CD4-positive, alpha-beta T cell (primary cell): ENCODE results near the gene SHANK1. TPM values are rescaled to one million over a fixed set of nuclear protein-coding genes. Genes with fewer than 3 reads are reported as not detected.

Experiments used
- ATAC-seq: fragments of 200-7000 bp; cut with Tn5 transposase; one replicate; pipeline ENCODE4 v1.10.0; 2022; ENCODE audit warnings: mild to moderate bottlenecking; ENCODE audit not compliant: poor library complexity
- CTCF ChIA-PET: fragments of 350-600 bp; sonication (Branson Sonifier 250); formaldehyde crosslinking; loops from one replicate; lab custom pipeline; 2021; ENCODE audit warnings: antibody characterized with exemption, inconsistent platforms; lab: Charles Lee
- POLR2A ChIA-PET: fragments of 350-600 bp; sonication (Branson Sonifier 250); formaldehyde crosslinking; loops from one replicate; lab custom pipeline; 2021; ENCODE audit warnings: antibody characterized with exemption, inconsistent platforms; lab: Charles Lee
- DNase-seq, 14 experiments: peaks; one replicate each; pipeline ENCODE4 v3.0.0-alpha.2; 2013 to 2020; ENCODE audit warnings: mixed read lengths in 2 of 14
- H3K27ac ChIP-seq, 2 donors: one replicate each; pipeline versions ENCODE4 v1.5.1 to v1.7.0; 2013; ENCODE audit warnings: low read length in 2 of 2, low read depth in 1 of 2, mild to moderate bottlenecking in 1 of 2
- H3K27me3 ChIP-seq, 2 experiments: 1 replicate in 1 of 2; 2 replicates in 1 of 2; pipeline versions ENCODE4 v1.6.1 to v1.7.0; 2013; ENCODE audit warnings: low read length in 2 of 2, control low read depth in 1 of 2, mild to moderate bottlenecking in 1 of 2, moderate library complexity in 1 of 2; ENCODE audit not compliant: insufficient read depth in 2 of 2, control insufficient read depth in 1 of 2
- H3K36me3 ChIP-seq: one replicate; pipeline ENCODE4 v1.6.1; 2013; ENCODE audit warnings: low read length, control low read depth; ENCODE audit not compliant: insufficient read depth
- H3K4me1 ChIP-seq: one replicate; pipeline ENCODE4 v1.6.1; 2013; ENCODE audit warnings: low read length, control low read depth; ENCODE audit not compliant: insufficient read depth
- H3K4me3 ChIP-seq: one replicate; pipeline ENCODE4 v1.5.1; 2013; ENCODE audit warnings: mild to moderate bottlenecking, low read length, moderate library complexity
- H3K9me3 ChIP-seq, 2 experiments: 1 replicate in 1 of 2; 2 replicates in 1 of 2; pipeline versions ENCODE4 v1.6.1 to v1.7.0; 2013; ENCODE audit warnings: low read length in 2 of 2, mild to moderate bottlenecking in 2 of 2, control low read depth in 1 of 2, moderate library complexity in 1 of 2; ENCODE audit not compliant: control insufficient read depth in 1 of 2, insufficient read depth in 1 of 2
- H3K27ac Mint-ChIP-seq: one replicate; pipeline ENCODE4 v1.8.0; 2020; ENCODE audit warnings: mixed read lengths
- H3K27me3 Mint-ChIP-seq: one replicate; pipeline ENCODE4 v1.8.0; 2021; ENCODE audit warnings: mixed read lengths
- H3K36me3 Mint-ChIP-seq: one replicate; pipeline ENCODE4 v1.8.0; 2021; ENCODE audit warnings: low read depth, mixed read lengths
- H3K4me1 Mint-ChIP-seq: one replicate; pipeline ENCODE4 v1.8.0; 2021; ENCODE audit warnings: low read depth, mixed read lengths
- H3K4me3 Mint-ChIP-seq: one replicate; pipeline ENCODE4 v1.8.0; 2020; ENCODE audit warnings: mild to moderate bottlenecking, mixed read lengths
- H3K9me3 Mint-ChIP-seq: one replicate; pipeline ENCODE4 v1.8.0; 2020; ENCODE audit warnings: mixed read lengths
- intact Hi-C, 2 experiments: fragments of 100-400 bp; cut with DNase I in 1 of 2; cut with micrococcal nuclease in 1 of 2; formaldehyde crosslinking; loops; one replicate each; pipeline versions ENCODE4 v1.15.1 to v1.9.0; 2023 to 2025; cut with DNase I, micrococcal nuclease
- total RNA-seq, 174 experiments: library from RNA in 2 of 174; stranded (reverse) in 2 of 174; gene quantifications; one replicate each; pipeline ENCODE4 v1.2.3 and lab custom pipeline; 2021 to 2026
- TF ChIP-seq, protein P1 (sequence below): fragments of 200-600 bp; IDR thresholded peaks from one replicate; pipeline ENCODE4 v1.8.0; 2022; ENCODE audit warnings: antibody characterized with exemption, mild to moderate bottlenecking

Gene SHANK1
- total RNA-seq, 2 experiments from 2014 or later: not detected

DNA sequence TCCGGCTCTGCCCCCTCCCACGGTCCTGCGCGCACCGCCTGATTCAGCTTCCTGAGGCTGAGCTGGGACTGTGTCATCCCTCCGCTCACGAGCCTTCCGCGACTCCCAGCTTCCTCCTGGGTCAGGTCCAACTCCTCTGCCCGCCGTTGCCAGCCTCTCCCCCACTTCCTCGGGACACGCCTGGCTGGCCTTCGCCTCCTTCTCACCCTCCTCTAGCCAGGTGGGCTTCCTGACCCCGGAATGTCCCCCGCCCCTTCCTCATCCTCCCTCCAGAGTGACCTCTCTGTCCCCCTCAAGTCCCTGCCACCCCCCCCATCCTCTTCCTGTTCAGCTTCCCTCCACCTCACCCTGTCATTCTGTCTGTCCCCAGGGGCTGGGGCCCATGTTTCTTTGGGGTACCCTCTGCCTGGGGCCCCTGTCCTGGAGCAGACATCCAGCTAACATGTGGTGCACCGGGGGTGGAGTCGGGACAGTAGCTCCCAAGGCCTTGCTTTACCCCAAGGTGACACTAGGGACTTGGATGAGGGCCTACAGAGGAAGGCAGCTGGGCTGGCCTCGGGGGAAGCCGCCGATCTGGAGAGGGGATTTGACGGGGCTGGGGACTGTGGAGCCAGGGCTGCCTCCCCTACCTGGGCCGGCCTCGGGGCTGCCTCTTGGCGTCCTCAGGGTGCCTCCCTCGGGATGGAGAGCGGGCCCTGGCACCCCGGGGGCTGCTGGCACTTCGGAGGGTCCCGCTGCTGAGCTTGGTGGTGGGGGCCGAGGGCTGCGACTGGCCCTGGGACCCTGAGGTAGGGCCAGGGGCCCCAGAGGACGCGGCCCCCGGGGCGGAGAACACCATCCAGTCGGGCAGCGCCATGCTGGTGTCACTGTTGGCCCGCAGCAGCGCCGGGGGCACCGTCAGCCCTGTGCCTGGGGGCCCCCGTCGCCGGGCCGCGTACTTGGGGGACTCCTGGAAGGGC lies 16.5 kb downstream of the SHANK1 start:
- POLR2A ChIA-PET: no interaction called here
- intact Hi-C loops: no loop called here
- H3K27ac ChIP-seq: no peak overlapping the region
- no peaks in the 10 kb centered on the region for H3K36me3 Mint-ChIP-seq
- H3K27ac Mint-ChIP-seq: no peak overlapping the region
- CTCF ChIA-PET: no interaction called here
- peaks cover 0 to 9% of the 10 kb centered on the region in 2 experiments for H3K9me3 ChIP-seq
- H3K4me1 ChIP-seq: no peaks in the 10 kb centered on the region
- no peaks in the 10 kb centered on the region for H3K4me1 Mint-ChIP-seq
- H3K4me3 ChIP-seq: no peak overlapping the region
- DNase-seq (no peak), ATAC-seq (no peak)
- no peak overlapping the region for H3K4me3 Mint-ChIP-seq
- peaks cover 12 to 30% of the 10 kb centered on the region in 2 experiments for H3K27me3 ChIP-seq
- no peaks in the 10 kb centered on the region for H3K9me3 Mint-ChIP-seq
- TF ChIP-seq, protein P1, sequence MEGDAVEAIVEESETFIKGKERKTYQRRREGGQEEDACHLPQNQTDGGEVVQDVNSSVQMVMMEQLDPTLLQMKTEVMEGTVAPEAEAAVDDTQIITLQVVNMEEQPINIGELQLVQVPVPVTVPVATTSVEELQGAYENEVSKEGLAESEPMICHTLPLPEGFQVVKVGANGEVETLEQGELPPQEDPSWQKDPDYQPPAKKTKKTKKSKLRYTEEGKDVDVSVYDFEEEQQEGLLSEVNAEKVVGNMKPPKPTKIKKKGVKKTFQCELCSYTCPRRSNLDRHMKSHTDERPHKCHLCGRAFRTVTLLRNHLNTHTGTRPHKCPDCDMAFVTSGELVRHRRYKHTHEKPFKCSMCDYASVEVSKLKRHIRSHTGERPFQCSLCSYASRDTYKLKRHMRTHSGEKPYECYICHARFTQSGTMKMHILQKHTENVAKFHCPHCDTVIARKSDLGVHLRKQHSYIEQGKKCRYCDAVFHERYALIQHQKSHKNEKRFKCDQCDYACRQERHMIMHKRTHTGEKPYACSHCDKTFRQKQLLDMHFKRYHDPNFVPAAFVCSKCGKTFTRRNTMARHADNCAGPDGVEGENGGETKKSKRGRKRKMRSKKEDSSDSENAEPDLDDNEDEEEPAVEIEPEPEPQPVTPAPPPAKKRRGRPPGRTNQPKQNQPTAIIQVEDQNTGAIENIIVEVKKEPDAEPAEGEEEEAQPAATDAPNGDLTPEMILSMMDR: no peak
- no peaks in the 10 kb centered on the region for H3K36me3 ChIP-seq
- H3K27me3 Mint-ChIP-seq: peaks cover 69% of the 10 kb centered on the region

DNA sequence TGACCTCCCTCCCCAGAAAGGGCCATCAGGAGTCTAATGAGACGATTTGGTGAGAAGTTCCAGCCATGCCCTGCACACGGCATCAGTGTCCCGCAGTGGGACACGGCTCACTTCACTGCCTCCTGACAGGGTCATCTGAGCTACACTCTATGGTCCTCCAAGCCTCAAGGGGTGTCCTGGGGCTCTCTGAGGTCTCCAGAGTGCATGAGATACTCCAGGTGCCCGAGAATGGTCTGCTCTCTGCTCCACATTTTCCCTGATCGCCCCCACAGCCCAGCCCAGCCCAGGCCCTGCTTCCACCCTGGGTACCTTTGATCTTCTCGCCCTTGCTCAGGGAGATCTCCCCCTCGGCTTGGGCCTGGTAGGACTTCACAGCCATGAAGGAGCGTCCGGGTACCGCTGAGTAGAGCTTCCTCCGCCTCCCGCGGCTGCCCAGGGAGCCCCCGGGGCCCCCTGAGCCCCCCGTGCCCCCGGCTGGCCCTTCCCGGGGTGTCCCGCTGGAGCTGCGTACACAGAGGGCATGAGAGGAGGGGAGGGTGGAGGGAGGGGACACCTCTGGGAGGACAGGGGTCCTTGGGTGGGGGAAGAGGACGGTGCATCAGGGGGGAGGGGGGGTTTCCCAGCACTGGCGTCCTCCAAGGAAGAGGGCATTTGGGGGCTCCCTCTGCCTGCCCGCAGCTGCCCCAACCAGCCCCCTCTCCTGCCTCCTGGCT lies 17.3 kb downstream of the SHANK1 start:
- ATAC-seq (no peak), DNase-seq (no peak)
- no peak overlapping the region for H3K4me3 Mint-ChIP-seq
- TF ChIP-seq, protein P1: no peak
- no peaks in the 10 kb centered on the region for H3K9me3 Mint-ChIP-seq
- no peaks in the 10 kb centered on the region for H3K4me1 Mint-ChIP-seq
- H3K36me3 Mint-ChIP-seq: no peaks in the 10 kb centered on the region
- Histone ChIP-seq H3K4me1 (no peaks in the 10 kb centered on the region), H3K36me3 (no peaks in the 10 kb centered on the region), H3K27me3 (peaks cover 12 to 37% of the 10 kb centered on the region in 2 experiments), H3K9me3 (peaks cover 0 to 9% of the 10 kb centered on the region in 2 experiments), H3K27ac (no peak overlapping the region), H3K4me3 (no peak overlapping the region)
- intact Hi-C loops: no loop called here
- CTCF ChIA-PET: no interaction called here
- no peak overlapping the region for H3K27ac Mint-ChIP-seq
- POLR2A ChIA-PET: no interaction called here
- H3K27me3 Mint-ChIP-seq: peaks cover 77% of the 10 kb centered on the region

DNA sequence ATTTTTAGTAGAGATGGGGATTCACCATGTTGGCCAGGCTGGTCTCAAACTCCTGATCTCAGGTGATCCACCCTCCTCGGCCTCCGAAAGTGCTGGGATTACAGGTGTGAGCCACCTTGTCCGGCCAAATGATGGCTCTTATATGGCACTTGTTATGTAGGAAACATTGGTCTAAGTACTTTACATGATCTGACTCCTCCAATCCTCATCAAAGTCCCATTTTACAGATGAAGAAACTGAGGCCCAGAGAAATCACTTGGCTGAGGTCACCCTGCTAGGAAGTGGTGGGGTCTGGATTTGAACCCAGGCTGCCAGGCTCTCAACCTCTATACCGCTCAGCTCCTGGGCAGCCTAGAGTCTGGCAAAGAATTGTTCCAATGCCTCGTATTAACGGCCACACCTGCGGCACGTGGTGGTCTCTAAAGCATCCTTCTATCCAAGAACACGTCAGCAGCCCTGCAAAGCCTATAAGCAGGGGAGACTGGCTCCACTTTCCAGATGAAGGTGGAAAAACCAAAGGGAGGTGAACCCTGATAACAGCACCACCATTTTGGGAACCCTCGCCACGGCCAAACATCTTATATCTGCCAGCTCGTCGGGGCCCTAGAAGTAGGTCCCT lies 18.1 kb downstream of the SHANK1 start:
- Mint-ChIP-seq H3K27me3 (peaks cover 82% of the 10 kb centered on the region), H3K4me1 (no peaks in the 10 kb centered on the region), H3K27ac (no peak overlapping the region), H3K4me3 (no peak overlapping the region), H3K36me3 (no peaks in the 10 kb centered on the region), H3K9me3 (no peaks in the 10 kb centered on the region)
- ATAC-seq (no peak), DNase-seq (no peak)
- H3K27me3 ChIP-seq: peaks cover 12 to 44% of the 10 kb centered on the region in 2 experiments
- no peaks in the 10 kb centered on the region for H3K4me1 ChIP-seq
- no peaks in the 10 kb centered on the region for H3K36me3 ChIP-seq
- POLR2A ChIA-PET: no interaction called here
- intact Hi-C loops: no loop called here
- peaks cover 0 to 9% of the 10 kb centered on the region in 2 experiments for H3K9me3 ChIP-seq
- no peak overlapping the region for H3K4me3 ChIP-seq
- no peak overlapping the region for H3K27ac ChIP-seq
- TF ChIP-seq, protein P1: no peak
- CTCF ChIA-PET: interaction anchor here (0.7 kb wide), 1 partner anchor 716 kb away, joined by 3 read pairs; no protein-coding TSS in a partner anchor
